ENCODE results near the gene CDH4.

DNA sequence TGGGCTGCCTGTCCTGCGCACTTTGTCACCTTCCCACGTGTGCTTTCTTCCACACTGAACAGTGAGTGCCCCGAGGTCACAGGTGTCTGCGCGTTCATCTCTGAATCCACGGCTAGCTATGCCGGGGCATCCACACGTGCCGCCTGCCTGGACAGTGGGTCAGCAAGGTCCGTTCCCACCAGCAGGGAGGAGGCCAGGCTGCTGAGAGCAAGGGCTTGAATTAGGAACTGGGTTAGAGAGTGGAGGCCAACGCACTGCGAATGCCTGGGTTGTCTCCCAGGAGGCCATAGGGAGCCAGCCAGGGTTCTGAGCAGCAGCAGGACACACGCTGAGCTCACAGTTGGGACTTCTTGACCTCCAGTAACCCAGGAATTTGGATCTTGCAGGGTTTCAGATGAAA, 565.5 kb downstream of the CDH4 start:
- no peak for TF ChIP-seq HHEX (CRISPR knock-in tag; IDR thresholded peaks at IDR 0.05)
- no peak for TF ChIP-seq MTA1 (CRISPR knock-in tag; IDR thresholded peaks at IDR 0.05; ENCODE audit: borderline replicate concordance)
- TF ChIP-seq, protein P1, sequence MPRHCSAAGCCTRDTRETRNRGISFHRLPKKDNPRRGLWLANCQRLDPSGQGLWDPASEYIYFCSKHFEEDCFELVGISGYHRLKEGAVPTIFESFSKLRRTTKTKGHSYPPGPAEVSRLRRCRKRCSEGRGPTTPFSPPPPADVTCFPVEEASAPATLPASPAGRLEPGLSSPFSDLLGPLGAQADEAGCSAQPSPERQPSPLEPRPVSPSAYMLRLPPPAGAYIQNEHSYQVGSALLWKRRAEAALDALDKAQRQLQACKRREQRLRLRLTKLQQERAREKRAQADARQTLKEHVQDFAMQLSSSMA (CRISPR knock-in tag; IDR thresholded peaks at IDR 0.05), result no peak
- TF ChIP-seq ARNT (IDR thresholded peaks at IDR 0.05), result no peak
- no peak for TF ChIP-seq SIN3B (IDR thresholded peaks at IDR 0.05; ENCODE audit: low read length)
- TF ChIP-seq, protein P2, sequence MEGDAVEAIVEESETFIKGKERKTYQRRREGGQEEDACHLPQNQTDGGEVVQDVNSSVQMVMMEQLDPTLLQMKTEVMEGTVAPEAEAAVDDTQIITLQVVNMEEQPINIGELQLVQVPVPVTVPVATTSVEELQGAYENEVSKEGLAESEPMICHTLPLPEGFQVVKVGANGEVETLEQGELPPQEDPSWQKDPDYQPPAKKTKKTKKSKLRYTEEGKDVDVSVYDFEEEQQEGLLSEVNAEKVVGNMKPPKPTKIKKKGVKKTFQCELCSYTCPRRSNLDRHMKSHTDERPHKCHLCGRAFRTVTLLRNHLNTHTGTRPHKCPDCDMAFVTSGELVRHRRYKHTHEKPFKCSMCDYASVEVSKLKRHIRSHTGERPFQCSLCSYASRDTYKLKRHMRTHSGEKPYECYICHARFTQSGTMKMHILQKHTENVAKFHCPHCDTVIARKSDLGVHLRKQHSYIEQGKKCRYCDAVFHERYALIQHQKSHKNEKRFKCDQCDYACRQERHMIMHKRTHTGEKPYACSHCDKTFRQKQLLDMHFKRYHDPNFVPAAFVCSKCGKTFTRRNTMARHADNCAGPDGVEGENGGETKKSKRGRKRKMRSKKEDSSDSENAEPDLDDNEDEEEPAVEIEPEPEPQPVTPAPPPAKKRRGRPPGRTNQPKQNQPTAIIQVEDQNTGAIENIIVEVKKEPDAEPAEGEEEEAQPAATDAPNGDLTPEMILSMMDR (CRISPR knock-in tag; IDR thresholded peaks at IDR 0.05), result no peak
- TF ChIP-seq CBX2 (IDR thresholded peaks at IDR 0.05; ENCODE audit: low read depth, low read length), result no peak
- TF ChIP-seq CBX2 (CRISPR knock-in tag; IDR thresholded peaks at IDR 0.05; ENCODE audit: low read depth), result no peak
- TF ChIP-seq, protein P3, sequence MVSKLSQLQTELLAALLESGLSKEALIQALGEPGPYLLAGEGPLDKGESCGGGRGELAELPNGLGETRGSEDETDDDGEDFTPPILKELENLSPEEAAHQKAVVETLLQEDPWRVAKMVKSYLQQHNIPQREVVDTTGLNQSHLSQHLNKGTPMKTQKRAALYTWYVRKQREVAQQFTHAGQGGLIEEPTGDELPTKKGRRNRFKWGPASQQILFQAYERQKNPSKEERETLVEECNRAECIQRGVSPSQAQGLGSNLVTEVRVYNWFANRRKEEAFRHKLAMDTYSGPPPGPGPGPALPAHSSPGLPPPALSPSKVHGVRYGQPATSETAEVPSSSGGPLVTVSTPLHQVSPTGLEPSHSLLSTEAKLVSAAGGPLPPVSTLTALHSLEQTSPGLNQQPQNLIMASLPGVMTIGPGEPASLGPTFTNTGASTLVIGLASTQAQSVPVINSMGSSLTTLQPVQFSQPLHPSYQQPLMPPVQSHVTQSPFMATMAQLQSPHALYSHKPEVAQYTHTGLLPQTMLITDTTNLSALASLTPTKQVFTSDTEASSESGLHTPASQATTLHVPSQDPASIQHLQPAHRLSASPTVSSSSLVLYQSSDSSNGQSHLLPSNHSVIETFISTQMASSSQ (IDR thresholded peaks at IDR 0.05; ENCODE audit: low read depth), result no peak
- TF ChIP-seq, protein P3 (CRISPR knock-in tag; IDR thresholded peaks at IDR 0.05; ENCODE audit: borderline replicate concordance), result no peak
- no peak for TF ChIP-seq XRCC5 (optimal IDR thresholded peaks at IDR 0.05; ENCODE audit: low read length)
- TF ChIP-seq, protein P4, sequence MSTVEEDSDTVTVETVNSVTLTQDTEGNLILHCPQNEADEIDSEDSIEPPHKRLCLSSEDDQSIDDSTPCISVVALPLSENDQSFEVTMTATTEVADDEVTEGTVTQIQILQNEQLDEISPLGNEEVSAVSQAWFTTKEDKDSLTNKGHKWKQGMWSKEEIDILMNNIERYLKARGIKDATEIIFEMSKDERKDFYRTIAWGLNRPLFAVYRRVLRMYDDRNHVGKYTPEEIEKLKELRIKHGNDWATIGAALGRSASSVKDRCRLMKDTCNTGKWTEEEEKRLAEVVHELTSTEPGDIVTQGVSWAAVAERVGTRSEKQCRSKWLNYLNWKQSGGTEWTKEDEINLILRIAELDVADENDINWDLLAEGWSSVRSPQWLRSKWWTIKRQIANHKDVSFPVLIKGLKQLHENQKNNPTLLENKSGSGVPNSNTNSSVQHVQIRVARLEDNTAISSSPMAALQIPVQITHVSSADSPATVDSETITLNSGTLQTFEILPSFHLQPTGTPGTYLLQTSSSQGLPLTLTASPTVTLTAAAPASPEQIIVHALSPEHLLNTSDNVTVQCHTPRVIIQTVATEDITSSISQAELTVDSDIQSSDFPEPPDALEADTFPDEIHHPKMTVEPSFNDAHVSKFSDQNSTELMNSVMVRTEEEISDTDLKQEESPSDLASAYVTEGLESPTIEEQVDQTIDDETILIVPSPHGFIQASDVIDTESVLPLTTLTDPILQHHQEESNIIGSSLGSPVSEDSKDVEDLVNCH (CRISPR knock-in tag; IDR thresholded peaks at IDR 0.05), result no peak

All from HepG2 (cell line).